BJ (cell line): ENCODE results near the gene SLC4A5. TPM values are rescaled to one million over a fixed set of nuclear protein-coding genes. Genes with fewer than 3 reads are reported as not detected.

Experiments used
- CTCF ChIA-PET: fragments of 350-600 bp; formaldehyde crosslinking; extraction: SDS; loops from one replicate; lab custom pipeline; 2021; ENCODE audit warnings: antibody characterized with exemption, inconsistent platforms; lab: Yijun Ruan, JAX
- POLR2A ChIA-PET: fragments of 300-600 bp; sonication (Branson Sonifier 250); formaldehyde crosslinking; extraction: SDS; loops from one replicate; lab custom pipeline; 2021; ENCODE audit warnings: antibody characterized with exemption; lab: Charles Lee
- DNase-seq: peaks from one replicate; pipeline ENCODE4 v3.0.0-alpha.2; 2011; ENCODE audit warnings: low read depth
- H3K27me3 ChIP-seq: 2 replicates; pipeline ENCODE4 v1.6.0; 2011; ENCODE audit warnings: low read length; ENCODE audit not compliant: control insufficient read depth, insufficient read depth
- H3K36me3 ChIP-seq: 2 replicates; pipeline ENCODE4 v1.5.1; 2011; ENCODE audit warnings: low read length; ENCODE audit not compliant: control insufficient read depth, insufficient read depth
- H3K4me3 ChIP-seq: 2 replicates; pipeline ENCODE4 v1.5.1; 2011; ENCODE audit warnings: low read depth, mild to moderate bottlenecking, control low read depth, low read length
- CTCF ChIP-seq: IDR thresholded peaks from 2 replicates; pipeline ENCODE4 v1.5.1; 2011; ENCODE audit warnings: low read depth, mild to moderate bottlenecking, control low read depth, inconsistent platforms, low read length, moderate library complexity; ENCODE audit not compliant: insufficient read depth
- polyA plus RNA-seq: library from polyadenylated mRNA; depleted of rRNA; stranded (reverse); fragments of >200 nt; gene quantifications from 2 replicates; pipeline ENCODE4 v1.2.3, GENCODE V29; 2011

Gene SLC4A5
- polyA plus RNA-seq, 1 experiment, result 0.07 TPM

GRCh38 chr2:74259191-74259590 is 84.0 kb downstream of the SLC4A5 start:
- H3K27me3 ChIP-seq, result peaks cover 11% of the 10 kb centered on the region
- CTCF ChIA-PET, result interaction anchor here (4.4 kb wide), 1 partner anchor 9 kb away, joined by 46 read pairs; no protein-coding TSS in a partner anchor

GRCh38 chr2:74255660-74256213 is 87.5 kb downstream of the SLC4A5 start:
- H3K4me3 ChIP-seq, result no peak overlapping the region
- CTCF ChIA-PET, result interaction anchor here (1.4 kb wide), 1 partner anchor 431 kb away, joined by 4 read pairs; no protein-coding TSS in a partner anchor
- TF ChIP-seq CTCF, result no peak
- POLR2A ChIA-PET, result no interaction called here
- DNase-seq, result no peak
- H3K36me3 ChIP-seq, result no peaks in the 10 kb centered on the region
- peaks cover 9% of the 10 kb centered on the region for H3K27me3 ChIP-seq

More at GRCh38 chr2:74259191-74259590, 84.0 kb downstream of the SLC4A5 start:
- DNase-seq, result no peak
- POLR2A ChIA-PET, result no interaction called here
- Histone ChIP-seq H3K4me3 (no peak overlapping the region), H3K36me3 (no peaks in the 10 kb centered on the region)
- TF ChIP-seq CTCF, result no peak

- no peak for DNase-seq
- H3K36me3 ChIP-seq, result no peaks in the 10 kb centered on the region
Observed at GRCh38 chr2:74253971-74254310, 89.3 kb downstream of the SLC4A5 start.

GRCh38 chr2:74253306-74253970 is 89.8 kb downstream of the SLC4A5 start:
- ChIA-PET POLR2A (no interaction called here), CTCF (interaction anchor here (0.6 kb wide), 2 partner anchors 150 to 410 kb away, joined by 4 to 5 read pairs; no protein-coding TSS in a partner anchor)

More at GRCh38 chr2:74253971-74254310, 89.3 kb downstream of the SLC4A5 start:
- Histone ChIP-seq H3K4me3 (no peak overlapping the region), H3K27me3 (peaks cover 8% of the 10 kb centered on the region)
- ChIA-PET CTCF (interaction anchor here (0.6 kb wide), 2 partner anchors 149 to 410 kb away, joined by 4 to 5 read pairs; no protein-coding TSS in a partner anchor), POLR2A (no interaction called here)
- TF ChIP-seq CTCF, result no peak

More at GRCh38 chr2:74253306-74253970, 89.8 kb downstream of the SLC4A5 start:
- H3K4me3 ChIP-seq, result no peak overlapping the region
- H3K36me3 ChIP-seq, result no peaks in the 10 kb centered on the region
- H3K27me3 ChIP-seq, result peaks cover 6% of the 10 kb centered on the region
- no peak for TF ChIP-seq CTCF
- no peak for DNase-seq
